HEK293 (cell line): ENCODE measurements around the gene ZCCHC24.

Experiments
- CTCF ChIP-seq: fragments of 450-650 bp; formaldehyde crosslinking; IDR thresholded peaks from 2 replicates; pipeline ENCODE4 v1.5.1; 2016; ENCODE audit warnings: missing biosample characterization, missing genetic modification characterization
- GLI2 ChIP-seq: fragments of 450-650 bp; formaldehyde crosslinking; IDR thresholded peaks from 2 replicates; pipeline ENCODE4; 2017; ENCODE audit warnings: missing biosample characterization, missing genetic modification characterization, low read depth, borderline replicate concordance
- PRDM10 ChIP-seq: fragments of 450-650 bp; formaldehyde crosslinking; IDR thresholded peaks from 2 replicates; pipeline ENCODE4 v1.5.1; 2016; ENCODE audit warnings: missing biosample characterization, missing genetic modification characterization
- TCF7L2 ChIP-seq: IDR thresholded peaks from 2 replicates; pipeline ENCODE4 v1.6.1; 2011; ENCODE audit warnings: low read depth, mild to moderate bottlenecking, inconsistent platforms, low read length, moderate library complexity, borderline replicate concordance
- WT1 ChIP-seq: fragments of 450-650 bp; formaldehyde crosslinking; IDR thresholded peaks from 2 replicates; pipeline ENCODE4 v1.5.1; 2016; ENCODE audit warnings: missing biosample characterization, missing genetic modification characterization
- ZBTB11 ChIP-seq: fragments of 450-650 bp; formaldehyde crosslinking; conservative IDR thresholded peaks from 2 replicates; pipeline ENCODE4 v1.5.1; 2016; ENCODE audit warnings: low read depth, missing biosample characterization, missing genetic modification characterization
- ZBTB6 ChIP-seq: fragments of 450-650 bp; formaldehyde crosslinking; IDR thresholded peaks from 2 replicates; pipeline ENCODE4 v1.5.1; 2017; ENCODE audit warnings: missing biosample characterization, missing genetic modification characterization
- ZNF184 ChIP-seq: fragments of 450-650 bp; IDR thresholded peaks from 2 replicates; pipeline ENCODE4 v1.5.1; 2018; ENCODE audit warnings: missing biosample characterization, mild to moderate bottlenecking, missing genetic modification characterization
- ZNF302 ChIP-seq: fragments of 450-650 bp; formaldehyde crosslinking; IDR thresholded peaks from 2 replicates; pipeline ENCODE4 v1.5.1; 2016; ENCODE audit warnings: missing biosample characterization, missing genetic modification characterization, low read depth
- ZNF423 ChIP-seq: fragments of 450-650 bp; formaldehyde crosslinking; IDR thresholded peaks from 2 replicates; pipeline ENCODE4 v1.5.1; 2016; ENCODE audit warnings: missing biosample characterization, missing genetic modification characterization
- ZNF514 ChIP-seq: fragments of 450-650 bp; formaldehyde crosslinking; IDR thresholded peaks from 2 replicates; pipeline ENCODE4 v1.5.1; 2016; ENCODE audit warnings: missing biosample characterization, missing genetic modification characterization
- ZNF664 ChIP-seq: fragments of 450-650 bp; formaldehyde crosslinking; IDR thresholded peaks from 2 replicates; pipeline ENCODE4 v1.5.1; 2016; ENCODE audit warnings: missing biosample characterization, missing genetic modification characterization
- ZNF707 ChIP-seq: fragments of 450-650 bp; formaldehyde crosslinking; IDR thresholded peaks from 2 replicates; pipeline ENCODE4 v1.5.1; 2016; ENCODE audit warnings: missing biosample characterization, missing genetic modification characterization
- ZNF785 ChIP-seq: fragments of 450-650 bp; formaldehyde crosslinking; IDR thresholded peaks from 2 replicates; pipeline ENCODE4 v1.5.1; 2016; ENCODE audit warnings: missing biosample characterization, missing genetic modification characterization

GRCh38 chr10:79451046-79451699 lies 5.7 kb upstream of the ZCCHC24 start:
- TF ChIP-seq ZNF514 (no peak), CTCF (no peak), GLI2 (no peak), ZNF302 (tag by site-specific recombination) (no peak), ZNF184 (tag by site-specific recombination) (no peak), ZBTB11 (tag by site-specific recombination) (no peak), TCF7L2 (no peak), ZNF664 (tag by site-specific recombination) (no peak), WT1 (tag by site-specific recombination) (no peak), PRDM10 (no peak), ZNF785 (tag by site-specific recombination) (no peak), ZBTB6 (tag by site-specific recombination) (no peak), ZNF707 (no peak), ZNF423 (tag by site-specific recombination) (no peak)
